Sigmoid colon (tissue), 3 donors: ENCODE data around the gene MCF2.

Source experiments
- POLR2A ChIP-seq, 2 donors: fragments of 450-650 bp; IDR thresholded peaks; one replicate each; pipeline ENCODE4 v1.6.1; 2016; ENCODE audit warnings: antibody characterized with exemption in 2 of 2, mild to moderate bottlenecking in 2 of 2, moderate library complexity in 2 of 2
- TF ChIP-seq, protein P1 (sequence below), 4 experiments: fragments of 450-650 bp in 3 of 4; fragments of 200-600 bp in 1 of 4; IDR thresholded peaks; one replicate each; pipeline ENCODE4 v1.5.1; 2016 to 2019; ENCODE audit warnings: antibody characterized with exemption in 4 of 4, mild to moderate bottlenecking in 3 of 4, moderate library complexity in 2 of 4

DNA sequence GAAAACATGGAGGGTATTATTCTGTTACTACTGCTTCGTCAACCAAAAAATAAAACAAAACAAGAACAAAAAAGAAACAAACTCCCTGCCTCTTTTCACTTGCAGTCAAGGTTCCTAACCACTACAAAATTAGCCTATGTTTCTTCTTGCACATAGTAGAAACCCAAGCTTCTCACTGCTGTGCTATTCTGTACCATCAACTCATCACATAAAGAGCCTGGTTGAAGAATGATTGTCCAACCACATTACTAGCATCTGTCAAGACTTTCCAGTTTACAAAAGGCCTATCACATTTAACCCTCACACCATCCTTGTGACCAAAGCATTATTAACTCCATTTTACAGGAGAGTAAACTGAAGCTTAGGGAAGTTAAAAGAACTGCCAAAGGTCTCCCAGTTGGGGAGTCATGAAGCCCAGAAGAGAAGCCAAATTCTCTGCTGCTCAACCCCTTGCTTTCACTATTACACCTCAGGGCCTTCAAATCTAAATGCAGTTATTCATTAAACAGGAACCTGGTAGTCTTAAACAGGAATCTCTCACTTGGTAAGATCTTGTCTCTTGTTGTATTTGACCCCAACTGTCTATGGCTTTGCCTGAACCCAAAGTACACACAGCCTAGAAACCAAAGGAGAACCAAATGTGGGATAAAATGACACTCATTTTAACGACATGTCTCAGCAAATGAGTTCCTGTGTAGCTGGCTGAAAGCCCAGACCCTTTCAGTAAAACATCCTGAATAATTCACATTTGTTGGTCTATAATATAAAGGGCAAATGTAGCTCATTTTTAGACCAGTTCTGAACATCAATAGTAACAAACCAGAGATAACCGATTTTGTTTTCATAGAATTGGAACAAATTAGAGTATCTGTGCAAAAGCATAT is 168.8 kb downstream of the MCF2 start:
- TF ChIP-seq, protein P1, sequence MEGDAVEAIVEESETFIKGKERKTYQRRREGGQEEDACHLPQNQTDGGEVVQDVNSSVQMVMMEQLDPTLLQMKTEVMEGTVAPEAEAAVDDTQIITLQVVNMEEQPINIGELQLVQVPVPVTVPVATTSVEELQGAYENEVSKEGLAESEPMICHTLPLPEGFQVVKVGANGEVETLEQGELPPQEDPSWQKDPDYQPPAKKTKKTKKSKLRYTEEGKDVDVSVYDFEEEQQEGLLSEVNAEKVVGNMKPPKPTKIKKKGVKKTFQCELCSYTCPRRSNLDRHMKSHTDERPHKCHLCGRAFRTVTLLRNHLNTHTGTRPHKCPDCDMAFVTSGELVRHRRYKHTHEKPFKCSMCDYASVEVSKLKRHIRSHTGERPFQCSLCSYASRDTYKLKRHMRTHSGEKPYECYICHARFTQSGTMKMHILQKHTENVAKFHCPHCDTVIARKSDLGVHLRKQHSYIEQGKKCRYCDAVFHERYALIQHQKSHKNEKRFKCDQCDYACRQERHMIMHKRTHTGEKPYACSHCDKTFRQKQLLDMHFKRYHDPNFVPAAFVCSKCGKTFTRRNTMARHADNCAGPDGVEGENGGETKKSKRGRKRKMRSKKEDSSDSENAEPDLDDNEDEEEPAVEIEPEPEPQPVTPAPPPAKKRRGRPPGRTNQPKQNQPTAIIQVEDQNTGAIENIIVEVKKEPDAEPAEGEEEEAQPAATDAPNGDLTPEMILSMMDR (IDR thresholded peaks at IDR 0.05): no peak
- TF ChIP-seq POLR2A (IDR thresholded peaks at IDR 0.05): no peak
